HepG2 (cell line): Measurements from ENCODE around the gene CES2. TPM values are rescaled to one million over a fixed set of nuclear protein-coding genes. Genes with fewer than 3 reads are reported as not detected.

Experiments used
- ATF7 ChIP-seq, 2 experiments: fragments of 450-650 bp in 1 of 2; sonication (generic) in 1 of 2; formaldehyde crosslinking in 1 of 2; IDR thresholded peaks; 2 replicates each; pipeline versions ENCODE4 v1.4.0 to v1.6.1; 2016 to 2020; ENCODE audit warnings: antibody characterized with exemption in 1 of 2, mild to moderate bottlenecking in 1 of 2, missing genetic modification reagents in 1 of 2
- RFXANK ChIP-seq: IDR thresholded peaks from 2 replicates; pipeline ENCODE4 v1.6.1; 2016
- SUZ12 ChIP-seq: fragments of 150-350 bp; IDR thresholded peaks from 2 replicates; pipeline ENCODE4 v1.6.1; 2014; ENCODE audit warnings: low read depth, low read length
- ZNF510 ChIP-seq: sonication (generic); formaldehyde crosslinking; IDR thresholded peaks from 2 replicates; pipeline ENCODE4 v1.4.0; 2020; ENCODE audit warnings: low read depth, mild to moderate bottlenecking, missing genetic modification reagents
- ZNF709 ChIP-seq: sonication (generic); formaldehyde crosslinking; IDR thresholded peaks from 2 replicates; pipeline ENCODE4 v1.5.0; 2020; ENCODE audit warnings: mild to moderate bottlenecking, missing genetic modification reagents
- polyA plus RNA-seq, 8 experiments: library from polyadenylated mRNA; depleted of rRNA in 3 of 8; stranded (reverse) in 7 of 8; unstranded in 1 of 8; fragments of >200 nt; fragmentation: Illumina TruSeq in 4 of 8; extraction: Trizol in 4 of 8; gene quantifications; 2 replicates each; pipeline versions ENCODE4 v1.2.1 to v1.2.3, GENCODE V29; 2011 to 2016; ENCODE audit warnings: low read depth in 4 of 8, missing spikeins in 1 of 8, mixed read lengths in 1 of 8; ENCODE audit not compliant: insufficient read depth in 1 of 8
- total RNA-seq, 5 experiments: library from RNA; depleted of rRNA; stranded (reverse); fragments of >200 nt; fragmentation: Illumina TruSeq; extraction: Trizol; gene quantifications; 2 replicates each; pipeline ENCODE4 v1.2.3, GENCODE V29; 2016; ENCODE audit warnings: low read depth in 1 of 5
- TF ChIP-seq, protein P1 (sequence below): sonication (generic); formaldehyde crosslinking; IDR thresholded peaks from 2 replicates; pipeline ENCODE4 v1.5.0; 2020; ENCODE audit warnings: mild to moderate bottlenecking, missing genetic modification reagents
- TF ChIP-seq, protein P2 (sequence below): sonication (generic); formaldehyde crosslinking; IDR thresholded peaks from 2 replicates; pipeline ENCODE4 v1.5.0; 2020; ENCODE audit warnings: missing genetic modification reagents, mild to moderate bottlenecking, borderline replicate concordance
- TF ChIP-seq, protein P3 (sequence below): sonication (generic); formaldehyde crosslinking; IDR thresholded peaks from 2 replicates; pipeline ENCODE4 v1.8.1; 2023; ENCODE audit warnings: missing genetic modification reagents, inconsistent platforms, borderline replicate concordance
- TF ChIP-seq, protein P4 (sequence below): IDR thresholded peaks from 2 replicates; pipeline ENCODE4 v1.6.1; 2016; ENCODE audit warnings: control low read depth
- TF ChIP-seq, protein P5 (sequence below): IDR thresholded peaks from 2 replicates; pipeline ENCODE4 v1.6.1; 2012; ENCODE audit warnings: low read depth, low read length, improper control_type of control experiment

The CES2 gene
- total and polyA plus RNA-seq, 2 of the 13 experiments (the other 11 are each of a cell fraction or from before 2014, with no cell fraction given), result 50.6 to 63.8 TPM

DNA sequence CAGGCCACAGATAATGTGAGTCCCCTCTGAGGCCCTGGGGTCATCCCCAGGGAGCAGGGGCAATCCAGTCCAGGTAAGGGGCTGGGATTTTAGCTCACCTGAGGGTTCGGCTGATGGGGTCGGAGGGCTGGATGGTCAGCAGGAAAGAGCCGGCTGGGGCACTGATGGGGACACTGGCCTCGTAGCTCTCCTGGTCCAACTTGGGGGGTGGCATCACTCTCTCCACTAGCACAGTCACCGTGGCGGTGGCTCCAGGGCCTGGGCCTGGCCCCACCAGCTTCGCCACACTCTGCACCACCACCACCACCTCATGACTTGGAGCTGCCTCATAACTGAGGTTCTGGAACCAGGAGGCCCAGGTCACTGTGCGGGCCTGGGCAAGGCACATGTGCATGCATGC, 23.5 kb upstream of the CES2 start (continued):
- TF ChIP-seq, protein P1, sequence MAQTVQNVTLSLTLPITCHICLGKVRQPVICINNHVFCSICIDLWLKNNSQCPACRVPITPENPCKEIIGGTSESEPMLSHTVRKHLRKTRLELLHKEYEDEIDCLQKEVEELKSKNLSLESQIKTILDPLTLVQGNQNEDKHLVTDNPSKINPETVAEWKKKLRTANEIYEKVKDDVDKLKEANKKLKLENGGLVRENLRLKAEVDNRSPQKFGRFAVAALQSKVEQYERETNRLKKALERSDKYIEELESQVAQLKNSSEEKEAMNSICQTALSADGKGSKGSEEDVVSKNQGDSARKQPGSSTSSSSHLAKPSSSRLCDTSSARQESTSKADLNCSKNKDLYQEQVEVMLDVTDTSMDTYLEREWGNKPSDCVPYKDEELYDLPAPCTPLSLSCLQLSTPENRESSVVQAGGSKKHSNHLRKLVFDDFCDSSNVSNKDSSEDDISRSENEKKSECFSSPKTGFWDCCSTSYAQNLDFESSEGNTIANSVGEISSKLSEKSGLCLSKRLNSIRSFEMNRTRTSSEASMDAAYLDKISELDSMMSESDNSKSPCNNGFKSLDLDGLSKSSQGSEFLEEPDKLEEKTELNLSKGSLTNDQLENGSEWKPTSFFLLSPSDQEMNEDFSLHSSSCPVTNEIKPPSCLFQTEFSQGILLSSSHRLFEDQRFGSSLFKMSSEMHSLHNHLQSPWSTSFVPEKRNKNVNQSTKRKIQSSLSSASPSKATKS (CRISPR knock-in tag), result no peak
- TF ChIP-seq, protein P2, sequence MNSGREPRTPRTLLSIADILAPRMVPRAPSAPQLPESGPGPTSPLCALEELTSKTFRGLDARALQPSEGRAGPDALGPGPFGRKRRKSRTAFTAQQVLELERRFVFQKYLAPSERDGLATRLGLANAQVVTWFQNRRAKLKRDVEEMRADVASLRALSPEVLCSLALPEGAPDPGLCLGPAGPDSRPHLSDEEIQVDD (CRISPR knock-in tag), result no peak
- no peak for TF ChIP-seq ZNF510 (CRISPR knock-in tag)
- TF ChIP-seq, protein P3, sequence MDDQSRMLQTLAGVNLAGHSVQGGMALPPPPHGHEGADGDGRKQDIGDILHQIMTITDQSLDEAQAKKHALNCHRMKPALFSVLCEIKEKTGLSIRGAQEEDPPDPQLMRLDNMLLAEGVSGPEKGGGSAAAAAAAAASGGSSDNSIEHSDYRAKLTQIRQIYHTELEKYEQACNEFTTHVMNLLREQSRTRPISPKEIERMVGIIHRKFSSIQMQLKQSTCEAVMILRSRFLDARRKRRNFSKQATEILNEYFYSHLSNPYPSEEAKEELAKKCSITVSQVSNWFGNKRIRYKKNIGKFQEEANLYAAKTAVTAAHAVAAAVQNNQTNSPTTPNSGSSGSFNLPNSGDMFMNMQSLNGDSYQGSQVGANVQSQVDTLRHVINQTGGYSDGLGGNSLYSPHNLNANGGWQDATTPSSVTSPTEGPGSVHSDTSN (CRISPR knock-in tag), result no peak
- TF ChIP-seq, protein P4, sequence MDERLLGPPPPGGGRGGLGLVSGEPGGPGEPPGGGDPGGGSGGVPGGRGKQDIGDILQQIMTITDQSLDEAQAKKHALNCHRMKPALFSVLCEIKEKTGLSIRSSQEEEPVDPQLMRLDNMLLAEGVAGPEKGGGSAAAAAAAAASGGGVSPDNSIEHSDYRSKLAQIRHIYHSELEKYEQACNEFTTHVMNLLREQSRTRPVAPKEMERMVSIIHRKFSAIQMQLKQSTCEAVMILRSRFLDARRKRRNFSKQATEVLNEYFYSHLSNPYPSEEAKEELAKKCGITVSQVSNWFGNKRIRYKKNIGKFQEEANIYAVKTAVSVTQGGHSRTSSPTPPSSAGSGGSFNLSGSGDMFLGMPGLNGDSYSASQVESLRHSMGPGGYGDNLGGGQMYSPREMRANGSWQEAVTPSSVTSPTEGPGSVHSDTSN (CRISPR knock-in tag), result no peak
- TF ChIP-seq, protein P5, sequence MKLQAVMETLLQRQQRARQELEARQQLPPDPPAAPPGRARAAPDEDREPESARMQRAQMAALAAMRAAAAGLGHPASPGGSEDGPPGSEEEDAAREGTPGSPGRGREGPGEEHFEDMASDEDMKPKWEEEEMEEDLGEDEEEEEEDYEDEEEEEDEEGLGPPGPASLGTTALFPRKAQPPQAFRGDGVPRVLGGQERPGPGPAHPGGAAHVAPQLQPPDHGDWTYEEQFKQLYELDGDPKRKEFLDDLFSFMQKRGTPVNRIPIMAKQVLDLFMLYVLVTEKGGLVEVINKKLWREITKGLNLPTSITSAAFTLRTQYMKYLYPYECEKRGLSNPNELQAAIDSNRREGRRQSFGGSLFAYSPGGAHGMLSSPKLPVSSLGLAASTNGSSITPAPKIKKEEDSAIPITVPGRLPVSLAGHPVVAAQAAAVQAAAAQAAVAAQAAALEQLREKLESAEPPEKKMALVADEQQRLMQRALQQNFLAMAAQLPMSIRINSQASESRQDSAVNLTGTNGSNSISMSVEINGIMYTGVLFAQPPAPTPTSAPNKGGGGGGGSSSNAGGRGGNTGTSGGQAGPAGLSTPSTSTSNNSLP, result no peak
- no peak for TF ChIP-seq SUZ12
- no peak for TF ChIP-seq RFXANK
- no peak for TF ChIP-seq ZNF709
- TF ChIP-seq ATF7 (IDR thresholded peaks at IDR 0.05), result no peak
- TF ChIP-seq ATF7 (CRISPR knock-in tag; IDR thresholded peaks at IDR 0.05), result no peak
